Prostate gland (tissue), 2 donors: ENCODE data around the gene TK1. TPM values are rescaled to one million over a fixed set of nuclear protein-coding genes. Genes with fewer than 3 reads are reported as not detected.
"Not testable (repeated sequence)": the region's sequence is repeated elsewhere in the genome, so short reads cannot be mapped to it uniquely, and the experiment has no call there.

Experiments used
- DNase-seq: peaks from one replicate; pipeline ENCODE4 v3.0.0-alpha.2; 2019; ENCODE audit warnings: low spot score
- H3K27ac ChIP-seq, 2 donors: fragments of 200-600 bp; sonication (generic); 2 replicates each; pipeline ENCODE4 v1.5.1; 2017 to 2019
- H3K27me3 ChIP-seq: fragments of 200-600 bp; sonication (generic); replicated peaks from 2 replicates; pipeline ENCODE4 v1.5.1; 2019; ENCODE audit not compliant: insufficient read depth
- H3K36me3 ChIP-seq, 2 donors: fragments of 200-600 bp; sonication (generic); 1 replicate in 1 of 2; 2 replicates in 1 of 2; pipeline versions ENCODE4 v1.5.1 to v1.8.1; 2017 to 2019
- H3K4me1 ChIP-seq: fragments of 200-600 bp; sonication (generic); replicated peaks from 2 replicates; pipeline ENCODE4 v1.5.1; 2019
- H3K4me3 ChIP-seq, 2 donors: fragments of 200-600 bp; sonication (generic); 2 replicates each; pipeline ENCODE4 v1.5.1; 2017 to 2019
- H3K9me3 ChIP-seq: fragments of 200-600 bp; sonication (generic); 2 replicates; pipeline ENCODE4 v1.5.1; 2017
- CTCF ChIP-seq, 4 experiments: fragments of 200-600 bp in 2 of 4; fragments of 450-650 bp in 2 of 4; sonication (generic) in 2 of 4; IDR thresholded peaks; 1 replicate in 3 of 4; 2 replicates in 1 of 4; pipeline ENCODE4 v1.5.1; 2016 to 2019; ENCODE audit warnings: antibody characterized with exemption in 4 of 4, mild to moderate bottlenecking in 2 of 4, moderate library complexity in 2 of 4
- POLR2A ChIP-seq: fragments of 450-650 bp; IDR thresholded peaks from one replicate; pipeline ENCODE4 v1.6.1; 2016; ENCODE audit warnings: antibody characterized with exemption, mild to moderate bottlenecking
- POLR2AphosphoS5 ChIP-seq: sonication (generic); formaldehyde crosslinking; IDR thresholded peaks from one replicate; pipeline ENCODE4 v1.6.1; 2017; ENCODE audit warnings: antibody characterized with exemption
- WGBS: methylation state at CpG from one replicate; pipeline ENCODE4 v1.1.5; 2018; 5-methylcytosine and 5-hydroxymethylcytosine counted together
- intact Hi-C: fragments of 100-400 bp; cut with DNase I; formaldehyde crosslinking; loops from one replicate; pipeline ENCODE4 v1.14.2; 2022
- total RNA-seq, 2 donors: library from RNA; depleted of rRNA; stranded (reverse); fragments of >200 nt; gene quantifications; one replicate each; pipeline ENCODE4 v1.1.0, GENCODE V29; 2016

The TK1 gene, protein sequence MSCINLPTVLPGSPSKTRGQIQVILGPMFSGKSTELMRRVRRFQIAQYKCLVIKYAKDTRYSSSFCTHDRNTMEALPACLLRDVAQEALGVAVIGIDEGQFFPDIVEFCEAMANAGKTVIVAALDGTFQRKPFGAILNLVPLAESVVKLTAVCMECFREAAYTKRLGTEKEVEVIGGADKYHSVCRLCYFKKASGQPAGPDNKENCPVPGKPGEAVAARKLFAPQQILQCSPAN
- 10 to 100 TPM; 10.8 to 11.2 TPM for total RNA-seq

DNA sequence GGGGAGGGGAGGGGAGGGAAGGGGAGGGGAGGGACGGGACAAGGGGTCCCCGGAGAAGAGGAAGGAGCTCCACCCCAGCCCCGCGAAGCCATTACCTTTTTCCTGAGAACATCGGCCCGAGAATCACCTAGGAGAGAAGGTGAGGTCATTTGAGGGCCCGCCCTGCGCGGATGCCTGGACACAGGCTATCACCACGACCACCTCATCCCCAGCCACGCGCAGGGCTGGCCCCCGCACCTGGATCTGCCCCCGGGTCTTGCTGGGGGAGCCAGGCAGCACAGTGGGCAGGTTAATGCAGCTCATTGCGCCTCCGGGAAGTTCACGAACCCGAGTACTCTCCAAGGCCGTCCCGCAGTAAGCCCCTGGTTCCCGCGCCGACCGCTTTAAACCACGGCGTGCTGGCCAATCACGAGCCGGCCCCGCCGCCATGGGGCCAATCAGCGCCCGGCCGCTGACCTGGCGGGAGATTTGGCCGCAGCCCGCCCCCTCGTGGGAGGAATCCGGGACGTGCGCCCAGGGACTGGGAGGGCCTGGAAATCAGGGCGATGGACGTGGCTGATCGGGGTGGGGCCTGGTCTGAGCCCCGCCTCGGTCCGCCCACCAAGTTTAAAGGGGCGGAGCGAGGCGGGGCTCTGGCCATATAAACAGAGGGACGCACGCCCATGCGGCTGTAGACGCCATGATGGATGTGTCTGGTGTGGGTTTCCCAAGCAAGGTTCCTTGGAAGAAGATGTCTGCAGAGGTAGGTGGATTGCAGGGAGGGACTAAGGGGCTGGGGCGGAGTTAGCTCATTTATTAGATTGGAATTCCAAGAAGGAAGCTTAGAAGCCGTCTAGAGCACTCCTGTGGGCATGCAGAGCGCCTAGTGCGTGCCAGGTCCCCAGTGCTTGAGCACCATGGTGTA, at the start of gene TK1, which contains the start of gene AFMID:
Gene TK1 (minus strand): TSS at position 361 of the 904 bp plus-strand sequence. CDS start 58 bp downstream, at position 303.
Gene AFMID (plus strand): TSS at position 671 of the 904 bp plus-strand sequence. CDS start 9 bp downstream, at position 680.
- TF ChIP-seq CTCF (IDR thresholded peaks at IDR 0.05) (peak; percentile 78 to 99 (median 92)), POLR2A (peak; percentile 83), POLR2AphosphoS5 (peak; percentile 94)
- intact Hi-C loops = no loop called here
- Histone ChIP-seq H3K9me3 (no peaks in the 10 kb centered on the region), H3K27me3 (no peaks in the 10 kb centered on the region), H3K4me3 (peak within 1 kb of the TSS; percentile 28 to 38), H3K27ac (peak within 1 kb of the TSS; percentile 83 to 87), H3K36me3 (no peaks in the 10 kb centered on the region), H3K4me1 (peaks cover 18% of the 10 kb centered on the region)
- 7% methylated on average over 26 of the region's 57 CpGs for WGBS
- DNase-seq = peak; percentile 97

- Histone ChIP-seq H3K4me1 (no peaks in the 10 kb centered on the region), H3K36me3 (no peaks in the 10 kb centered on the region), H3K4me3 (no peak overlapping the region), H3K27me3 (no peaks in the 10 kb centered on the region), H3K9me3 (no peaks in the 10 kb centered on the region), H3K27ac (no peak overlapping the region)
- 90% methylated on average over 8 of the region's 8 CpGs for WGBS
- no peak for DNase-seq
- TF ChIP-seq CTCF (IDR thresholded peaks at IDR 0.05) (no peak), POLR2AphosphoS5 (no peak), POLR2A (no peak)
- intact Hi-C loops = no loop called here
Observed at GRCh38 chr17:78235885-78236284, 49.0 kb upstream of the TK1 start.

- H3K9me3 ChIP-seq, H3K4me1 ChIP-seq, H3K4me3 ChIP-seq, DNase-seq, H3K27me3 ChIP-seq, H3K36me3 ChIP-seq, H3K27ac ChIP-seq, intact Hi-C loops: not testable (repeated sequence)
- 68% methylated on average over 6 of the region's 6 CpGs for WGBS
Observed at GRCh38 chr17:78235022-78235421, 48.2 kb upstream of the TK1 start.

DNA sequence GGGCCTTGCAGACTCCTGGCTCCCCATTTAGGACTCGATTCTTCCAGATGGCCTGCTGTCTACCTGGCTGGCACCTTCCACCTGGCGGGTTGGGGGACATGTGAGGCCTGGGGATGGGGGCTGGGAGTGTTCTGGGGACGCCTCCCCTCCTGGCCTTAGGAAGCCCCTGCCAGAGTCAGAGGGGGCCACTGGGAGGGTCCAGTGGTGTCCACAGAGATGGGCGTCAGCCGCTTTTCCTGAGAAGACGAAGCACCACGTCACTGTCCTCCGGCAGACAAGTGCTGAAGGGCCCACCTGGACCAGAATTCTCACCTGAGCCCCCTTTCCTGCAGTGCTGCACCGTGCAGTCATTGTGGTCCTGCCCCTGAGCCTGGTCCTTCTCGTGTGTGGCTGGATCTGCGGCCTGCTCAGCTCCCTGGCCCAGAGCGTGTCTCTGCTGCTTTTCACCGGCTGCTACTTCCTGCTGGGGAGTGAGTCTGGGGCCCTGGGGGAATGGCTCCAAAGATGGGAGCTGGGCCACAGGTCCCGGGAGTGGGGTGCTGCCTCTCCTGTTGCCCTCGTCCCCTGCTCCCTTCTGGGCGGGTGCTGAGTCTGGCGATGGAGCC, 47.5 kb upstream of the TK1 start:
- H3K4me3 ChIP-seq = no peak overlapping the region
- no peaks in the 10 kb centered on the region for H3K27me3 ChIP-seq
- H3K27ac ChIP-seq = no peak overlapping the region
- TF ChIP-seq POLR2AphosphoS5 = no peak
- no peak for TF ChIP-seq CTCF (IDR thresholded peaks at IDR 0.05)
- no peak for TF ChIP-seq POLR2A
- H3K9me3 ChIP-seq = no peaks in the 10 kb centered on the region
- H3K4me1 ChIP-seq = no peaks in the 10 kb centered on the region
- DNase-seq = no peak
- H3K36me3 ChIP-seq = no peaks in the 10 kb centered on the region
- intact Hi-C loops = no loop called here
- 92% methylated on average over 17 of the region's 17 CpGs for WGBS

- WGBS = 95% methylated on average over 10 of the region's 10 CpGs
- intact Hi-C loops = no loop called here
- H3K27ac ChIP-seq = no peak overlapping the region
- H3K4me1 ChIP-seq = no peaks in the 10 kb centered on the region
- TF ChIP-seq POLR2A = no peak
- TF ChIP-seq CTCF (IDR thresholded peaks at IDR 0.05) = no peak
- TF ChIP-seq POLR2AphosphoS5 = no peak
- no peak overlapping the region for H3K4me3 ChIP-seq
- no peaks in the 10 kb centered on the region for H3K9me3 ChIP-seq
- H3K36me3 ChIP-seq = no peaks in the 10 kb centered on the region
- DNase-seq = no peak
- no peaks in the 10 kb centered on the region for H3K27me3 ChIP-seq
Observed at GRCh38 chr17:78233678-78234077, 46.8 kb upstream of the TK1 start.
